Endothelial cell of hepatic sinusoid (primary cell): Measurements from ENCODE around the gene EPX.

Source experiments
- in situ Hi-C: cut with HindIII; loops from 2 replicates; pipeline ENCODE4 v1.10.0; 2017; ENCODE audit warnings: low sequenced_read_pairs

Gene EPX

DNA sequence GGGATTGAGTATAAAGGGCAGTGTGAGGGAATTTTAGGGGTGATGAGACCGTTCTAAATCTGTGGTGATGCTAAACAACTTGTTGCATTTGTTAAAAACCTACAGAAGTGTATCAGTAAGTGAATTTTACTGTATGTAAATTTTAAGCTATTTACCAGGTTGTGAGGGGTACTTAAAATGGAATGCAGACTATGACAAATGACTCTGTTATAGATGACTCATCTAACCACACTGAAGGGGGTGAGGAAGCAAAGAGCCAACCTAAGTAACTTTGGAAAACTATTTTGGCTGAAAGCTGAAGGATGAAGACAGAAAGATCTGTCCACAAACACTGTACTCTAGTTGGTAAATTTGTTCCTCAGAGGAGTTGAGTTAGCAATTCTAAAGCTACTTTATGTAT lies 31.8 kb downstream of the EPX start:
- in situ Hi-C loops = no loop called here

GRCh38 chr17:58227733-58228132 lies 35.2 kb downstream of the EPX start:
- in situ Hi-C loops = no loop called here

- in situ Hi-C loops = no loop called here
Measured at GRCh38 chr17:58228679-58229078, 36.2 kb downstream of the EPX start.

- in situ Hi-C loops = no loop called here
Measured at GRCh38 chr17:58229384-58229783, 36.9 kb downstream of the EPX start.

- in situ Hi-C loops = no loop called here
Measured at GRCh38 chr17:58229881-58230280, 37.4 kb downstream of the EPX start.

GRCh38 chr17:58231641-58232040 lies 39.1 kb downstream of the EPX start:
- in situ Hi-C loops = no loop called here

DNA sequence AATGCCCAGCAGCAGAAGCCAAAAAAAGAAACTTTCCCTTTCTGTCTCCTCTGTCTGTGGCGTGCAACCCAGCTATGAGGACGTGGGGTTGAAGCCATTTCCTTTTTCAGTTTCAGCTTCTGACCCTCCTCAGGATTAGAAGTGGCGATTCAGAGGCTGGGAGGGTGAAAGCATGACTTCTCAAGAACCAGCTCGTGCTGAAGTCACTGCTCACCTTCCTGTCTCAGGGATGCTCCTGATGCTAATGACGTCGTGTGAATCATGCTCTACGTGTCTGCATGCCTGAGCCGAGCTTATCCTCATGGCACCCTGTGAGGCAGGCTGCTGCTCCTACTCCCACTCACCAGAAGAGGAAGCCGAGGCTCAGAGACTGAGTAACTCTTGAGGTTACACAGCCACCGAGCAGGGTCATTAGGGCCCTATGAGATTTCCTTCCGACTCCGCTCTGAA lies 40.2 kb downstream of the EPX start:
- in situ Hi-C loops = no loop called here

DNA sequence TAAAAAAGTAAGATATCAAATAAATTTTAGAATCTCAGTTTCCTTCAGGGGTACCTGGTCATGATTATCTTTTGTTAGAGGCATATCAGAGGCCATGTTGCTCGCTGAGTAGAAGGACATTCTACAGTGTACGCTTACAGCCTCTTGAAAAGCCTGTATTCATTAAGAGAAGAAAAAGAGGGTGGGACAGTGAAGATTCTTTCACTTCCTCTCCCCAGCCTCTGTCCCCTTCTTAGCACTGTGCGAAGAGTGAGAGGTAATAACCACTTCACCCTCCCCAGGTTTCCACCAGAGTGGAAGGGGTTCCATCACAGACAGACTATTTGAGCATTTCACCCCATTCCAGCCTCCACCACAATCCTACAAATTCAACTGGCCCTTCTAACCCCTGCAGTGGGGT lies 41.0 kb downstream of the EPX start:
- in situ Hi-C loops = no loop called here

DNA sequence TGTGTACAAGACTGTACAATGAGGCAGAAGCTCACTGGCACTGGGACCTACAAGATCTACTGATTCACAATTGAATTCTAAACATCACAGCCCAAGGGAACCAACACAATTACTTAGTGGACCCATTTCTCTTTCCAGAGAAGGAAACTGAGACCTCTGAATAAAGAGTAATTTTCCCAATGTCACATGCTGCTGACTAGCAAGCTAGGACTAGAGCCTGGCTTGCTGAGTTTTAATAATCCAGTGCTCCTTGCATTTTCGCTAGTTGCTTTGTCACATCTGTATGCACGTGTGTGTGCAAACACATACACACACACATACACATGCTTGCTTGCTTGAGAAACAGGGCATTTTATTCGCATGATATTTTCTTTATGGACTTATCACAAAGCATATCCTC lies 42.0 kb downstream of the EPX start:
- in situ Hi-C loops = no loop called here

- in situ Hi-C loops = no loop called here
Measured at GRCh38 chr17:58235821-58236220, 43.3 kb downstream of the EPX start.

DNA sequence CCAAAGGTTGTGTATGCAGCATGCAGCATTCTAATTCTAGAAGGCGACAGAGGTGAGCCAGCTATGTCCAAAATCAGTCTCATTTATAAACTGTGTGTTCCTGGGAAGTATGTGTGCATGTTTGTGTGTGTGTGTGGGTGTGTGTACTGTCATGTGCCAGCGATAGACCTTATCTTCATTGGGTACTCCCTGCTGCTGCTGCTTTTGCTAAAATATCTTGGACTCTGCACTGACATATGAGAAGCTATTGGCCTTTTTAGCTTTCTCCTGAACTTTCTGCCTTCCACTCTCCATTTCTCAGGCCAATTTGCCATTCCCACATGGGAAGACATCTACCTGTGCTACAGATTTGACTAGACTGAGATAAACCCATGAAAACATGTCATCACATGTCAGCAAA lies 43.9 kb downstream of the EPX start:
- in situ Hi-C loops = no loop called here

GRCh38 chr17:58238147-58238634 lies 45.7 kb downstream of the EPX start, which contains the start of gene LPO:
TSS of gene LPO (plus strand) at chr17:58238584. CDS start at chr17:58242980, 4,396 bp downstream.
- in situ Hi-C loops = no loop called here

- in situ Hi-C loops = loop anchor here (10.0 kb wide), 1 partner anchor 55 kb away; no protein-coding TSS in a partner anchor
Measured at GRCh38 chr17:58239987-58240386, 47.5 kb downstream of the EPX start.

DNA sequence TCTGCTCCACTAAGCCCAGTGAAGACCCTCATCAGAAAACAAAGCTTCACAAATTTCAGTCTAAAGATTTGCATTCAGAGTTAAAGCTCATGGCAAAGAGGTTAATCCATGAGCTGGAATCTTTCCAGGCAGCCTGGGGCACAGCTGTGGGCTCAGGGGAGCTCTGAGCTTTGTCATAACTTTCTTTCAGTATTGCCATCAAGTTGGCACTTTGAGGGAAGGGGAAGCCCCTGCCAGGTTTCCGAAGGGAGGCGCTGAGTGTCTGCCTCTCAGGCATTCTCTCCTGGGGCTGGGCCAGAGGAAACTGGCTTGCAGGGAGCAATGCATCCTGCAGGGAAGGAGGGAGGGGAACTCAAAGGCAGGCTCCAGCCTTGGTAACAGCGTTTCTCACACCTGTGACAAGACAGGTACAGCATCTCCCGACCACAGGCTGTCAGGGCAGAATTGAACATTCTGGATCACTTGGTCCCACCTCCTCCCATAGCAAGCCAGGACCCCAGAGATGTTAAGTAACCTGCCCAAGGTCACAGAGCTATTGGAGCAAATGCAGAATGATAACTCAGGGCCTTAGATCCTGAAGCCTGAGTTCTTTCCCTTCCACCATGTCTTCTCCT lies 49.8 kb downstream of the EPX start:
- in situ Hi-C loops = loop anchor here (10.0 kb wide), 1 partner anchor 57 kb away; no protein-coding TSS in a partner anchor

DNA sequence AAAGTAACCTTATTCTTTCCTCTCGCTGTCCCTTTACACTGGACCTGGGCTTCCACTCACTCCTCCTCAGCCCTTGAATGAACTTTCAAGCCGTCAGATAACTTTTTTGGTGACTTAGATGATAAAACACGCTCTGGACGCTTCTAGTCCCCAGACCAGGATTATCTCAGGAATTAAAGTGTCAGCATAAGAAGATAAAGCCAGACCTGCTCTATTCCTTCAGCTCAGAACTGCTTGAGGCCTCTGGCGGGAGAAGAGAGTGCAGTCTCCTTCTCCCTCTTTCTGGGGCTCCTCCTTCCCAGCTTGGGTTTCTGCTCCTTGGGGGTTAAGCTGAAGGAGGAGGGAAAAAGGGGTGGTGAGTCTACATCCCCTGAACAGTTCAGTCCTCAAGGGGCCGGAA lies 52.4 kb downstream of the EPX start:
- in situ Hi-C loops = loop anchor here (10.0 kb wide), 1 partner anchor 60 kb away; no protein-coding TSS in a partner anchor

DNA sequence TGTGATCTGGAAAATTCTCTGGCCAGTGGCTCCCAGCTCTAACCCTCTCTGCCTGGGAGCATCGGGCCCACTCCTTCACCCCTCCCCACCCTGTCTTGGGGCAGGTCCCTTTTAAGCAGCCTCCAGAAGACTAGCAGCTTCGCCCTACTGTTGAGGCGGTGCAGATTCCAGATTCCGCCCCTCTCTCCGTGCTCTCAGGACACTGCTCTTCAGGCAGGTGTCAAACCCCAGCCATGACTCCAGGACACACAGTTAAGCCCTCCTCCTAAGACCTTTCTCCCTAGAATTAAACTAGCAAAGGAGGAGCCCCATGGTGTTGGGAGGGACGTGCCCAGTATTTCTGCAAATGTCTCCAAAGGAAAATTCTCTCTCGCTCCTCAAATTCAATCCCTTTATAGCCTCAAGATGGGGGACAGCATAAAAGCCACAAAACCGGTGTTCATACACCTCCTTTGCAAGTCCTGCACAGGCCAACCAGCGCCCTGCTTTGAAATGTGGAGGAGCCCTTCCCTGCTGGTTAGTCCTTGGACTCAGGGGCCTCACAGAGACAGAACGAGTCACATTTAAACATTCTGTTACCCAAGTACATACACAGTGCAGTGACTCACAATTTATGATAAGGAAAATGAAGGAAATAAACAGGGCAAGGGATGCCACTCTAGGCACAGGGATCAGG lies 53.0 kb downstream of the EPX start:
- in situ Hi-C loops = loop anchor here (10.0 kb wide), 1 partner anchor 61 kb away; no protein-coding TSS in a partner anchor

- in situ Hi-C loops = loop anchor here (10.0 kb wide), 1 partner anchor 61 kb away; no protein-coding TSS in a partner anchor
Measured at GRCh38 chr17:58246104-58246740, 53.7 kb downstream of the EPX start.

DNA sequence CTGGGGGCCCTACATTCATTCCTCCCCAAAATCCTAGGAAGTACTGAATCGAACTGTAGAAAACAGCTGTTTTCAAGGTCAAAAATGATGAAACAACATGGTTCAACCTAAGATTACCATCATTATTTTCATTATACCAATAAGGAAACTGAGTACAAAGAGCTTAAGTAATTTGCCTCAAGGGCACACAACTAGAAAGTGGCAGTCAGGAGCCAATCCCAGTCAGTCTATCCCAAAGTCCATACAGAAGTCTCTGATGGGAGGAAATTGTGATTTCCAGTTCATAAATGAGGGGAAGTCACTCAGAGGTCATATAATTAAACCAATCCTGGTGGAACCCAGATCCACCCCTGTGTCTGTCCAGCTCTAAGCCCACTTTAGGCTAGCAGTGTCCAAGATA lies 54.3 kb downstream of the EPX start:
- in situ Hi-C loops = loop anchor here (10.0 kb wide), 1 partner anchor 62 kb away; no protein-coding TSS in a partner anchor

DNA sequence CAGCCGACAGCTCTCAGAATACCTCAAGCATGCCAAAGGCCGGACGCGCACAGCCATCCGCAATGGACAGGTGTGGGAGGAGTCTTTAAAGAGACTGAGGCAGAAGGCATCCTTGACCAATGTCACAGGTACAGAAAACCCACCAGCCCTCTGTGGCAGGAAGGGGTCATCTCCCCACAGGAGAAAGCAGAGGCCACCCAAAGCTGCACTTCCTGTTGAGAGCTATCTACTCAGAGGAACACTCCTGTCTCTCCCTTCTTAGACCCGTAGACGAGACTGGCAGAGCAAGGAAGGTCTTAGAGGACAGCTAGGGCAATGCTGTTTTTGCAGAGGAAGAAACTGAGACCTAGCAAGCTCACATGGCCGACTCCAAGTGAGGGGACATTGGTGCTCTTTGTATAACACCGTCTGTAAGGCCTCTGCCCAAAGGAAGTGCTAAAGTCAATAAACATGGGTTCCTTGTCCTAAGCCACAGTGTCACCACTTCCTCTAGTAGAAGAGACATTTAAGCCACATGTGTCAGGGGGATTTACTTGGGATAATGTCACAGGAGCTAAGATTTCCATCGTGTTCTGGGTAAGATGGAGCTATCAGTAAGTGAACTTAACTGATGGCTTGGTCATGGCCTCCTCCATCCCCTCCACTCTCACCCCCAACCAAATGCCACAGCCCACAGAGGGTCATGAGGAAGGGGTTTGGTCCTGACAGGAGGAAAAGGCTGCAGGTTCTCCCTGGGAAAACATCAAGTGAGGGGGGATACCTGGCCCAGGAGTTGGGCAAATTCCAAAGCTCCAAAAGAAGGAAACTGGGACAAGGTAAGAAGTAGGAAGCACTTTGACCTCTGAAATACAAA lies 55.2 kb downstream of the EPX start:
- in situ Hi-C loops = loop anchor here (10.0 kb wide), 1 partner anchor 63 kb away; no protein-coding TSS in a partner anchor

- in situ Hi-C loops = loop anchor here (10.0 kb wide), 1 partner anchor 64 kb away; no protein-coding TSS in a partner anchor
Measured at GRCh38 chr17:58248955-58249269, 56.4 kb downstream of the EPX start.
